Peyer's patch (tissue), 4 donors: ENCODE data around the gene ZNF692. TPM values are rescaled to one million over a fixed set of nuclear protein-coding genes. Genes with fewer than 3 reads are reported as not detected.

ENCODE experiments used
- DNase-seq, 3 donors: peaks; one replicate each; pipeline ENCODE4 v3.0.0-alpha.2; 2017 to 2019
- H3K27ac ChIP-seq, 4 donors: fragments of 200-600 bp; sonication (generic); one replicate each; pipeline ENCODE4 v1.5.1; 2016 to 2019
- H3K27me3 ChIP-seq, 2 donors: fragments of 200-600 bp; sonication (generic); one replicate each; pipeline ENCODE4 v1.5.1; 2019
- H3K36me3 ChIP-seq, 3 donors: fragments of 200-600 bp; sonication (generic); one replicate each; pipeline ENCODE4 v1.5.1; 2016 to 2019
- H3K4me1 ChIP-seq, 4 donors: fragments of 200-600 bp; sonication (generic); one replicate each; pipeline ENCODE4 v1.5.1; 2016 to 2019
- H3K4me3 ChIP-seq, 4 donors: fragments of 200-600 bp; sonication (generic); 1 replicate in 3 of 4; 2 replicates in 1 of 4; pipeline ENCODE4 v1.5.1; 2016 to 2019; ENCODE audit warnings: mild to moderate bottlenecking in 1 of 4
- H3K9me3 ChIP-seq, 4 donors: fragments of 200-600 bp; sonication (generic); one replicate each; pipeline ENCODE4 v1.5.1; 2016 to 2019; ENCODE audit warnings: mild to moderate bottlenecking in 1 of 4
- CTCF ChIP-seq, 6 experiments: fragments of 450-650 bp in 4 of 6; fragments of 200-600 bp in 2 of 6; sonication (generic) in 1 of 6; IDR thresholded peaks; one replicate each; pipeline ENCODE4 v1.5.1; 2017 to 2019; ENCODE audit warnings: antibody characterized with exemption in 6 of 6, mild to moderate bottlenecking in 3 of 6, moderate library complexity in 1 of 6
- POLR2A ChIP-seq, 2 donors: fragments of 450-650 bp; IDR thresholded peaks; one replicate each; pipeline ENCODE4 v1.5.1; 2017; ENCODE audit warnings: antibody characterized with exemption in 2 of 2, mild to moderate bottlenecking in 2 of 2, moderate library complexity in 2 of 2
- total RNA-seq, 4 donors: library from RNA; depleted of rRNA; stranded (reverse); fragments of >200 nt; gene quantifications; one replicate each; pipeline ENCODE4 v1.1.0, GENCODE V29; 2016

The ZNF692 gene
- total RNA-seq, 4 donors from 2014 or later = 46.2 to 128 (median 104) TPM

- Histone ChIP-seq H3K36me3 (no peaks in the 10 kb centered on the region), H3K9me3 (no peaks in the 10 kb centered on the region), H3K4me1 (no peaks in the 10 kb centered on the region), H3K4me3 (no peak overlapping the region), H3K27ac (no peak overlapping the region), H3K27me3 (no peaks in the 10 kb centered on the region)
- no peak for DNase-seq
- TF ChIP-seq CTCF (IDR thresholded peaks at IDR 0.05) (no peak), POLR2A (IDR thresholded peaks at IDR 0.05) (no peak)
These were observed 13.0 kb upstream of the ZNF692 start for GRCh38 chr1:248871837-248872401.

- peaks cover 0 to 20% (median 7%) of the 10 kb centered on the region in 4 donors for H3K4me1 ChIP-seq
- no peaks in the 10 kb centered on the region for H3K27me3 ChIP-seq
- no peaks in the 10 kb centered on the region for H3K9me3 ChIP-seq
- H3K36me3 ChIP-seq = no peaks in the 10 kb centered on the region
- peak overlapping the region; percentile 59 to 80 (median 76) for H3K4me3 ChIP-seq
- peak; percentile 91 to 96 (median 96) for DNase-seq
- peak; percentile 29 to 54 for TF ChIP-seq POLR2A (IDR thresholded peaks at IDR 0.05)
- no peak for TF ChIP-seq CTCF (IDR thresholded peaks at IDR 0.05)
- H3K27ac ChIP-seq = peak overlapping the region; percentile 69 to 92 (median 78)
These were observed 4.4 kb upstream of the ZNF692 start for GRCh38 chr1:248862998-248863881.

GRCh38 chr1:248862695-248862997, 3.8 kb upstream of the ZNF692 start:
- Histone ChIP-seq H3K9me3 (no peaks in the 10 kb centered on the region), H3K36me3 (no peaks in the 10 kb centered on the region), H3K4me1 (peaks cover 0 to 26% (median 9%) of the 10 kb centered on the region in 4 donors), H3K27ac (peak overlapping the region; percentile 69 to 92 (median 78)), H3K27me3 (no peaks in the 10 kb centered on the region), H3K4me3 (peak overlapping the region; percentile 59 to 80 (median 76))
- no peak for DNase-seq
- no peak for TF ChIP-seq POLR2A (IDR thresholded peaks at IDR 0.05)
- no peak for TF ChIP-seq CTCF (IDR thresholded peaks at IDR 0.05)

GRCh38 chr1:248861616-248862015, 2.7 kb upstream of the ZNF692 start:
- Histone ChIP-seq H3K36me3 (no peaks in the 10 kb centered on the region), H3K27me3 (no peaks in the 10 kb centered on the region), H3K9me3 (no peaks in the 10 kb centered on the region), H3K27ac (no peak overlapping the region), H3K4me3 (no peak overlapping the region), H3K4me1 (peaks cover 0 to 31% (median 9%) of the 10 kb centered on the region in 4 donors)
- TF ChIP-seq CTCF (IDR thresholded peaks at IDR 0.05) = no peak
- TF ChIP-seq POLR2A (IDR thresholded peaks at IDR 0.05) = no peak
- DNase-seq = no peak

GRCh38 chr1:248860007-248860406, 1.1 kb upstream of the ZNF692 start:
- TF ChIP-seq POLR2A (IDR thresholded peaks at IDR 0.05) = no peak
- TF ChIP-seq CTCF (IDR thresholded peaks at IDR 0.05) = no peak
- Histone ChIP-seq H3K27ac (peak overlapping the region in 1 of 4 donors; percentile 88), H3K27me3 (no peaks in the 10 kb centered on the region), H3K9me3 (no peaks in the 10 kb centered on the region), H3K36me3 (peaks cover 0 to 7% (median 0%) of the 10 kb centered on the region in 3 donors), H3K4me1 (peaks cover 0 to 31% (median 9%) of the 10 kb centered on the region in 4 donors), H3K4me3 (no peak overlapping the region)
- no peak for DNase-seq
